GM19193 (cell line): Measurements from ENCODE around the gene STARD13.

ENCODE experiments used
- POLR2A ChIP-seq: IDR thresholded peaks from 4 replicates; pipeline ENCODE4 v1.6.1; 2011; ENCODE audit not compliant: insufficient read depth, insufficient read length; ENCODE audit errors: extremely low read depth

Gene STARD13

GRCh38 chr13:33193428-33193974 is 92.1 kb downstream of the STARD13 start:
- no peak for TF ChIP-seq POLR2A

- TF ChIP-seq POLR2A: no peak
These were observed 93.9 kb downstream of the STARD13 start for GRCh38 chr13:33191425-33192210.

- TF ChIP-seq POLR2A: no peak
These were observed 96.1 kb downstream of the STARD13 start for GRCh38 chr13:33189470-33189869.

GRCh38 chr13:33188093-33188882 is 97.3 kb downstream of the STARD13 start:
- TF ChIP-seq POLR2A: no peak

- no peak for TF ChIP-seq POLR2A
These were observed 98.7 kb downstream of the STARD13 start for GRCh38 chr13:33186861-33187291.

- TF ChIP-seq POLR2A: no peak
These were observed 99.7 kb downstream of the STARD13 start for GRCh38 chr13:33185853-33186252.

- TF ChIP-seq POLR2A: no peak
These were observed 101.0 kb downstream of the STARD13 start for GRCh38 chr13:33184530-33184929.

- no peak for TF ChIP-seq POLR2A
These were observed 101.5 kb downstream of the STARD13 start for GRCh38 chr13:33184112-33184490.

GRCh38 chr13:33183431-33184111 is 102.0 kb downstream of the STARD13 start:
- TF ChIP-seq POLR2A: no peak

- TF ChIP-seq POLR2A: no peak
These were observed 102.8 kb downstream of the STARD13 start for GRCh38 chr13:33182729-33183128.

- TF ChIP-seq POLR2A: no peak
These were observed 104.3 kb downstream of the STARD13 start for GRCh38 chr13:33181264-33181663.

- TF ChIP-seq POLR2A: no peak
These were observed 105.3 kb downstream of the STARD13 start for GRCh38 chr13:33180122-33180804.

- no peak for TF ChIP-seq POLR2A
These were observed 106.1 kb downstream of the STARD13 start for GRCh38 chr13:33179463-33179862.

- TF ChIP-seq POLR2A: no peak
These were observed 107.2 kb downstream of the STARD13 start for GRCh38 chr13:33178209-33178840.
